LNCaP clone FGC (cell line): ENCODE data around the gene CCDC60.

ENCODE experiments used
- DNase-seq: peaks from one replicate; pipeline ENCODE4 v3.0.0-alpha.2; 2011; ENCODE audit warnings: low read depth
- H3K4me3 ChIP-seq: 2 replicates; pipeline ENCODE4 v1.5.1; 2011; ENCODE audit warnings: mild to moderate bottlenecking, low read depth, low read length, control low read depth
- CTCF ChIP-seq: IDR thresholded peaks from 2 replicates; pipeline ENCODE4 v1.5.1; 2012; ENCODE audit warnings: mild to moderate bottlenecking; ENCODE audit not compliant: control insufficient read depth, insufficient read depth; ENCODE audit errors: extremely low read depth

The CCDC60 gene

DNA sequence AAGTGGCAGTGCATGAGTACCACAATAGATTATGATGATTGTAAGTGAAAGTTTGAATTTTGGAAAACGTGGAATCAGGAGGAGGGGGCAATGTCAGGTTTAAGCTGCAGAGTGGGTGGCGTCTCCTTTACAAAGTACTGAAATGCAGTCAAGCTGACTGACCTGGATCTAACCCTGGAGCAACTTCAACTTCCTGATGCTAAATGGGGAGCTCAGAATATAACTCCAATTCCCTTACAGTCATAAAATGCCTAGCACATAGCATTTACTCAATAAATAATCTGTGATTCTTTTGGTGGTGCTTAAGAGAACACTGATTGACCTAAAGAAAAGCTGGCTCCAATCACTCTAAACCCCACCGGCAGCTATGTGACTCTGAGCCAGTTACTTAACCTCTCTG is 38.5 kb downstream of the CCDC60 start:
- TF ChIP-seq CTCF: no peak

DNA sequence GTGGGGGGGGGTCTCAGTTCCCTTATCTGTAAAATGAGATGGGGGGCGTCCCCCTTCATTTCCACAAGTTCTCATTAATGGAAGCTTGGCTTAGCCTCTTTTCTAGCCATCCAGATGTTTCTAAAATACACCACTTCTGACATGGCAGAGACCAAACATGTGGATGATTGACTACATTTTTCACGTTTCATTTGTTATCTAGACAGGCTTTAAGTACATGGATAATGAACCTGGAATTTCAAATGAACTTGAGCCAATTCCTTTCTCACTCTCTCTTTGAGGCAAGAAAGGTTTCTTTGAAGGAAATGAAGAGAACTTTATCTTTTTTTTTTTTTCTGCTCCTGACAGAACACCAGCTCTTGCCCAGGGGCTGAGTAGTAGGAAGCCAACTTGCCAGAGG is 39.1 kb downstream of the CCDC60 start:
- TF ChIP-seq CTCF: no peak
- no peak overlapping the region for H3K4me3 ChIP-seq
- DNase-seq: no peak

More for the DNA sequence above, 38.5 kb downstream of the CCDC60 start:
- no peak for DNase-seq
- no peak overlapping the region for H3K4me3 ChIP-seq

DNA sequence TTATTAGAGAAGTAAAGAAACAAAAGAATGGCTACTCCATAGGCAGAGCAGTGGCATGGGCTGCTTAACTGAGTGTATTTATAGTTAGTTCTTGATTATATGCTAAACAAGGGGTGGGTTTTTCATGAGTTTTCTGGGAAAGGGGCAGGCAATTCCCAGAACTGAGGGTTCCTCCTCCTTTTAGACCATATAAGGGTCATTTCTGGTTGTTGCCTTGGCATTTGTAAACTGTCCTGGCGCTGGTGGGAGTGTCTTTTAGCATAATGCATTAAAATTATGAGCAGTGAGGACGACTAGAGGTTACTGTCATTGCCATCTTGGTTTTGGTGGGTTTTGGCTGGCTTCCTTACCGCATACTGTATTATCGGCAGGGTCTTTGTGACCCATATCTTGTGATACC is 40.1 kb downstream of the CCDC60 start:
- H3K4me3 ChIP-seq: no peak overlapping the region
- no peak for TF ChIP-seq CTCF
- DNase-seq: no peak

DNA sequence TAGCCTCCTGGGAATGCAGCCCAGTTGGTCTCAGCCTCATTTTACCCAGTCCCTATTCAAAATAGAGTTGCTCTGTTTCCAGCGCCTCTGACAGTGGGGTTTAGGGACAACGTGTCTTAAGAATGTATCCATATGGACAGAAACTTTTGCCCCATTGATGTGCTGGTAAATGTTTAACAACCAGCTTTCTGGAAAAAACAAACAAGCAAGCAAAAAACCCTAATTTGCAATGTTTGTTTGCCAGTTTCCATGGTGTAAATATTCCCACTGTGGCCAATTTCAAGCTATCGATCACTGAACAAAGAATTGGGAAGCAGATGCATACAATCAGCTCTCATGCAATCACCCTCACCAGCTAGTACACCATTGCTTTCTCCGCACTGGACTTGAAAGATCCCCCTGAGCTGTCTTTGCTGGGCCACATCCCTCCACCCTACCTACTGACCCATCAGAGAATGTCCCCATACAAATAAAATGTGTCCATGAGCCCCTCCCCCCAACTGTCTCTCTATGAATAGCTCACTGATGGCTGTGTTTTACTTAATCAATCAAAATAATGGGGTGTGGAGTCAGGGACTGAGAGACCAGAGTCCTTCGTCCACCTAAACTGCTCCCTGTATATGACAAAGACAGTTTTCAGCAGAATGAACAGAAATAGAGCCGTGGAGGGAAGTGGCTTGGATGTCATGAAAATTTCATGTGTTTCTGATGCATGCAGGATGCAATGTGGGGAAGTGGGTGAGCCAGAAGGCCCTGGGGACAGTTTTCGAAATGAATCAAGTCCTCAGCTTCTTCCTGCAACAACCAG is 40.8 kb downstream of the CCDC60 start:
- H3K4me3 ChIP-seq: no peak overlapping the region
- no peak for TF ChIP-seq CTCF
- no peak for DNase-seq

DNA sequence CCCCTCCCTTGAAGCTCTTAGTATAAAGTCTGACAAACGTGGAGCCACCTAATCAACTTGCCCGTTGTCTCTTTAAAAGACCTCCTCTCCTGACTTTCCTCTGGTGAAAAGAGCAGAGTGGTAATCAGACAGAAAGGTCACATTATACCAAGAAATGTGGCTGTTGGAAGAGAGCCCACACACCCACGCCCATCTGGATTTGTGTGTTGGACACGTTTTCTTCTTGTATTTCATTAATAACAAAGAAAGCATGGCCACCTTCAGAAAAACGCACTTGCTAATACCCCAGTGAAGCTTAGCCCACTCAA is 41.3 kb downstream of the CCDC60 start:
- no peak for DNase-seq

GRCh38 chr12:119378903-119379302 is 44.4 kb downstream of the CCDC60 start:
- no peak overlapping the region for H3K4me3 ChIP-seq
- no peak for TF ChIP-seq CTCF
- no peak for DNase-seq

More for the DNA sequence above, 41.3 kb downstream of the CCDC60 start:
- TF ChIP-seq CTCF: no peak
- H3K4me3 ChIP-seq: no peak overlapping the region

GRCh38 chr12:119381471-119382235 is 47.1 kb downstream of the CCDC60 start:
- no peak for TF ChIP-seq CTCF
- no peak overlapping the region for H3K4me3 ChIP-seq
- DNase-seq: no peak
